Neural progenitor cell (in vitro differentiated cells): ENCODE measurements around the gene ELMO1.

ENCODE experiments used
- CTCF ChIP-seq: fragments of 200-600 bp; sonication (generic); IDR thresholded peaks from 2 replicates; pipeline ENCODE4 v1.5.1; 2017; ENCODE audit warnings: antibody characterized with exemption, mild to moderate bottlenecking
- EZH2 ChIP-seq: fragments of 200-600 bp; sonication (generic); IDR thresholded peaks from 2 replicates; pipeline ENCODE4 v1.6.1; 2017; ENCODE audit warnings: antibody characterized with exemption, mild to moderate bottlenecking, moderate library complexity

GRCh38 chr7:37390114-37390513 is 58.5 kb downstream of the ELMO1 start:
- no peak for TF ChIP-seq CTCF
- TF ChIP-seq EZH2: no peak
